A172 (cell line): Measurements from ENCODE around the gene PKNOX2. TPM values are rescaled to one million over a fixed set of nuclear protein-coding genes. Genes with fewer than 3 reads are reported as not detected.

ENCODE experiments used
- DNase-seq: peaks from one replicate; pipeline ENCODE4 v3.0.0-alpha.2; 2015; ENCODE audit warnings: low spot score
- total RNA-seq: library from RNA; depleted of rRNA; stranded (reverse); fragments of >200 nt; shearing (Covaris generic); gene quantifications from 2 replicates; pipeline ENCODE4 v1.2.3, GENCODE V29; 2014

The PKNOX2 gene
- total RNA-seq, 1 experiment from 2014 or later: not detected

GRCh38 chr11:125312812-125313211, 148.3 kb downstream of the PKNOX2 start:
- no peak for DNase-seq

- no peak for DNase-seq
Observed at GRCh38 chr11:125313271-125314219, 149.0 kb downstream of the PKNOX2 start.

- DNase-seq: no peak
Observed at GRCh38 chr11:125314276-125315078, 149.9 kb downstream of the PKNOX2 start.

- peak; percentile 8 for DNase-seq
Observed at GRCh38 chr11:125315079-125315740, 150.7 kb downstream of the PKNOX2 start.

- no peak for DNase-seq
Observed at GRCh38 chr11:125317416-125317815, 152.9 kb downstream of the PKNOX2 start.

- no peak for DNase-seq
Observed at GRCh38 chr11:125319649-125320048, 155.1 kb downstream of the PKNOX2 start.

GRCh38 chr11:125320347-125321076, 156.0 kb downstream of the PKNOX2 start:
- DNase-seq: no peak

- no peak for DNase-seq
Observed at GRCh38 chr11:125322289-125322688, 157.7 kb downstream of the PKNOX2 start.

GRCh38 chr11:125325196-125325595, 160.6 kb downstream of the PKNOX2 start:
- DNase-seq: no peak

- no peak for DNase-seq
Observed at GRCh38 chr11:125326126-125326525, 161.6 kb downstream of the PKNOX2 start.

GRCh38 chr11:125327518-125328224, 163.1 kb downstream of the PKNOX2 start:
- no peak for DNase-seq

- no peak for DNase-seq
Observed at GRCh38 chr11:125328225-125328580, 163.7 kb downstream of the PKNOX2 start.

GRCh38 chr11:125329786-125330185, 165.2 kb downstream of the PKNOX2 start:
- no peak for DNase-seq

GRCh38 chr11:125330462-125331325, 166.1 kb downstream of the PKNOX2 start:
- DNase-seq: no peak

GRCh38 chr11:125331357-125332035, 166.9 kb downstream of the PKNOX2 start:
- DNase-seq: no peak

- no peak for DNase-seq
Observed at GRCh38 chr11:125332821-125333220, 168.3 kb downstream of the PKNOX2 start.

- no peak for DNase-seq
Observed at GRCh38 chr11:125333354-125334073, 169.0 kb downstream of the PKNOX2 start.

GRCh38 chr11:125335106-125335505, 170.6 kb downstream of the PKNOX2 start:
- no peak for DNase-seq
